Lung (tissue), 12 donors: Measurements from ENCODE around the gene PATJ. TPM values are rescaled to one million over a fixed set of nuclear protein-coding genes. Genes with fewer than 3 reads are reported as not detected.

ENCODE experiments used
- ATAC-seq: fragments of 200-7000 bp; cut with Tn5 transposase; one replicate; pipeline ENCODE4 v1.9.1; 2020; ENCODE audit warnings: moderate number of reproducible peaks; ENCODE audit not compliant: insufficient read depth, low FRiP score
- DNase-seq, 3 donors: peaks; one replicate each; pipeline ENCODE4 v3.0.0-alpha.2; 2013 to 2017
- H3K27ac ChIP-seq, 2 donors: one replicate each; pipeline ENCODE4 v1.5.1; 2013; ENCODE audit warnings: mild to moderate bottlenecking in 2 of 2, moderate library complexity in 2 of 2, control low read depth in 1 of 2, inconsistent platforms in 1 of 2, low read depth in 1 of 2, low read length in 1 of 2
- H3K27me3 ChIP-seq, 3 donors: one replicate each; pipeline ENCODE4 v1.5.1; 2013; ENCODE audit warnings: low read length in 2 of 3; ENCODE audit not compliant: control insufficient read depth in 3 of 3, insufficient read depth in 3 of 3
- H3K36me3 ChIP-seq, 4 donors: one replicate each; pipeline ENCODE4 v1.5.1; 2013; ENCODE audit warnings: low read length in 4 of 4, mild to moderate bottlenecking in 1 of 4, moderate library complexity in 1 of 4; ENCODE audit not compliant: control insufficient read depth in 4 of 4, insufficient read depth in 4 of 4
- H3K4me1 ChIP-seq, 5 donors: one replicate each; pipeline ENCODE4 v1.5.1; 2013; ENCODE audit warnings: low read length in 5 of 5, mild to moderate bottlenecking in 2 of 5, moderate library complexity in 1 of 5; ENCODE audit not compliant: control insufficient read depth in 5 of 5, insufficient read depth in 5 of 5
- H3K4me3 ChIP-seq: one replicate; pipeline ENCODE4 v1.5.1; 2013; ENCODE audit warnings: mild to moderate bottlenecking, control low read depth, moderate library complexity
- H3K9ac ChIP-seq, 2 donors: one replicate each; pipeline ENCODE4 v1.5.1; 2013; ENCODE audit warnings: low read length in 2 of 2, control low read depth in 1 of 2; ENCODE audit not compliant: insufficient read depth in 1 of 2
- H3K9me3 ChIP-seq, 4 donors: one replicate each; pipeline ENCODE4 v1.5.1; 2013; ENCODE audit warnings: low read length in 3 of 4, mild to moderate bottlenecking in 1 of 4, moderate library complexity in 1 of 4; ENCODE audit not compliant: control insufficient read depth in 4 of 4, insufficient read depth in 3 of 4
- WGBS, 2 donors: extraction: QIAGEN DNeasy Blood & Tissue Kit; methylation state at CpG; one replicate each; pipeline ENCODE4 v1.1.7; 2013; 5-methylcytosine and 5-hydroxymethylcytosine counted together
- polyA plus RNA-seq, 2 donors: library from polyadenylated mRNA; stranded (reverse); fragments of 200-250 nt; gene quantifications; one replicate each; pipeline ENCODE4 v1.2.1, GENCODE V29; 2013
- total RNA-seq, 2 donors: library from RNA; depleted of rRNA in 1 of 2; stranded (reverse); fragments of >200 nt in 1 of 2; gene quantifications; one replicate each; pipeline ENCODE4 v1.2.1, GENCODE V29; 2014 to 2021
- TF ChIP-seq, protein P1 (sequence below): IDR thresholded peaks from 2 replicates; pipeline ENCODE4 v1.5.1; 2012; ENCODE audit warnings: mild to moderate bottlenecking; ENCODE audit errors: control extremely low read depth, extremely low read depth
- donor health status: control.
- donor health status: control.
- donor health status: Bipolar disorder and iron deficiency.
- donor health status: healthy.
- donor health status: DM: yes; HTN: yes; CAD: no.

The PATJ gene
- total and polyA plus RNA-seq, 4 donors = 5.3 to 115 (median 26.8) TPM

- Histone ChIP-seq H3K4me1 (peaks cover 0 to 4% (median 0%) of the 10 kb centered on the region in 5 donors), H3K27ac (no peak overlapping the region), H3K4me3 (no peak overlapping the region), H3K9ac (no peak overlapping the region), H3K36me3 (no peaks in the 10 kb centered on the region), H3K27me3 (no peaks in the 10 kb centered on the region), H3K9me3 (no peaks in the 10 kb centered on the region)
- TF ChIP-seq, protein P1, sequence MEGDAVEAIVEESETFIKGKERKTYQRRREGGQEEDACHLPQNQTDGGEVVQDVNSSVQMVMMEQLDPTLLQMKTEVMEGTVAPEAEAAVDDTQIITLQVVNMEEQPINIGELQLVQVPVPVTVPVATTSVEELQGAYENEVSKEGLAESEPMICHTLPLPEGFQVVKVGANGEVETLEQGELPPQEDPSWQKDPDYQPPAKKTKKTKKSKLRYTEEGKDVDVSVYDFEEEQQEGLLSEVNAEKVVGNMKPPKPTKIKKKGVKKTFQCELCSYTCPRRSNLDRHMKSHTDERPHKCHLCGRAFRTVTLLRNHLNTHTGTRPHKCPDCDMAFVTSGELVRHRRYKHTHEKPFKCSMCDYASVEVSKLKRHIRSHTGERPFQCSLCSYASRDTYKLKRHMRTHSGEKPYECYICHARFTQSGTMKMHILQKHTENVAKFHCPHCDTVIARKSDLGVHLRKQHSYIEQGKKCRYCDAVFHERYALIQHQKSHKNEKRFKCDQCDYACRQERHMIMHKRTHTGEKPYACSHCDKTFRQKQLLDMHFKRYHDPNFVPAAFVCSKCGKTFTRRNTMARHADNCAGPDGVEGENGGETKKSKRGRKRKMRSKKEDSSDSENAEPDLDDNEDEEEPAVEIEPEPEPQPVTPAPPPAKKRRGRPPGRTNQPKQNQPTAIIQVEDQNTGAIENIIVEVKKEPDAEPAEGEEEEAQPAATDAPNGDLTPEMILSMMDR = no peak
- DNase-seq (no peak), ATAC-seq (no peak)
- 97 to 99% methylated on average over 8 of the region's 8 CpGs for WGBS, 2 donors
Observed at GRCh38 chr1:62188111-62188510, 445.8 kb downstream of the PATJ start.

- DNase-seq (peak; percentile 85 to 91 (median 86)), ATAC-seq (no peak)
- Histone ChIP-seq H3K4me1 (peaks cover 0 to 8% (median 0%) of the 10 kb centered on the region in 5 donors), H3K9me3 (no peaks in the 10 kb centered on the region), H3K27me3 (peaks cover 0 to 5% (median 4%) of the 10 kb centered on the region in 3 donors), H3K4me3 (no peak within 1 kb of the TSS), H3K27ac (no peak within 1 kb of the TSS), H3K9ac (peak within 1 kb of the TSS in 1 of 2 donors; percentile 28), H3K36me3 (no peaks in the 10 kb centered on the region)
- 14 to 15% methylated on average over 54 to 55 of the region's 55 CpGs for WGBS, 2 donors
- TF ChIP-seq, protein P1 = no peak
Observed at GRCh38 chr1:62194651-62195544, 452.6 kb downstream of the PATJ start, which contains the start of gene L1TD1. Gene L1TD1, plus strand, starts transcription at chr1:62194849. Its CDS starts 11,780 bp downstream, at chr1:62206629.

- no peaks in the 10 kb centered on the region for H3K36me3 ChIP-seq
- ATAC-seq (no peak), DNase-seq (no peak)
- H3K9me3 ChIP-seq = no peaks in the 10 kb centered on the region
- 80 to 90% methylated on average over 17 of the region's 17 CpGs for WGBS, 2 donors
- no peak overlapping the region for H3K27ac ChIP-seq
- peaks cover 0 to 5% (median 4%) of the 10 kb centered on the region in 3 donors for H3K27me3 ChIP-seq
- H3K4me3 ChIP-seq = no peak overlapping the region
- no peak overlapping the region for H3K9ac ChIP-seq
- peaks cover 0 to 8% (median 0%) of the 10 kb centered on the region in 5 donors for H3K4me1 ChIP-seq
- TF ChIP-seq, protein P1 = no peak
Observed at GRCh38 chr1:62196086-62196690, 453.9 kb downstream of the PATJ start.
